Raji (cell line): ENCODE results near the gene ENTPD2.

Experiments used
- POLR2A ChIP-seq: IDR thresholded peaks from 2 replicates; pipeline ENCODE4 v1.6.1; 2011; ENCODE audit warnings: low read depth, low read length, control low read depth; ENCODE audit not compliant: insufficient read depth

The ENTPD2 gene

GRCh38 chr9:137031904-137032640 lies 21.8 kb downstream of the ENTPD2 start, which contains the start of gene FUT7:
Gene FUT7, minus strand, starts transcription at chr9:137032088. Its CDS starts 97 bp downstream, at chr9:137031991.
- peak; percentile 38; the same call in 1 of the 2 replicates for TF ChIP-seq POLR2A

- TF ChIP-seq POLR2A: no peak
Observed at GRCh38 chr9:137030538-137031527, 23.0 kb downstream of the ENTPD2 start.

GRCh38 chr9:137030006-137030405 lies 23.9 kb downstream of the ENTPD2 start:
- TF ChIP-seq POLR2A: no peak

- TF ChIP-seq POLR2A: no peak
Observed at GRCh38 chr9:137029058-137029936, 24.6 kb downstream of the ENTPD2 start.

- no peak for TF ChIP-seq POLR2A
Observed at GRCh38 chr9:137028263-137029057, 25.4 kb downstream of the ENTPD2 start.

- no peak for TF ChIP-seq POLR2A
Observed at GRCh38 chr9:137027369-137028262, 26.2 kb downstream of the ENTPD2 start, which contains the start of gene ABCA2. Gene ABCA2, minus strand, starts transcription at chr9:137028237. Its CDS starts 97 bp downstream, at chr9:137028140.

GRCh38 chr9:137026828-137027227 lies 27.0 kb downstream of the ENTPD2 start:
- TF ChIP-seq POLR2A: no peak

GRCh38 chr9:137026384-137026783 lies 27.5 kb downstream of the ENTPD2 start:
- no peak for TF ChIP-seq POLR2A

- 0 out of 2 replicates have a peak, but pooled peaks have one; percentile 26 for TF ChIP-seq POLR2A
Observed at GRCh38 chr9:137025517-137025966, 28.3 kb downstream of the ENTPD2 start.

- TF ChIP-seq POLR2A: no peak
Observed at GRCh38 chr9:137023583-137023991, 30.3 kb downstream of the ENTPD2 start.

GRCh38 chr9:137023157-137023556 lies 30.7 kb downstream of the ENTPD2 start:
- TF ChIP-seq POLR2A: no peak

GRCh38 chr9:137022662-137023008 lies 31.2 kb downstream of the ENTPD2 start:
- TF ChIP-seq POLR2A: no peak

- TF ChIP-seq POLR2A: no peak
Observed at GRCh38 chr9:137021979-137022661, 31.7 kb downstream of the ENTPD2 start.

GRCh38 chr9:137021568-137021978 lies 32.3 kb downstream of the ENTPD2 start:
- no peak for TF ChIP-seq POLR2A
